Stimulated activated naive CD8-positive, alpha-beta T cell treated with anti-CD3 and anti-CD28 coated beads, Interleukin-15, amount 100 ng/mL, for 72 hours (primary cell): ENCODE results near the gene ZNF614.
A peak's percentile ranks its signal among the peaks of the same experiment; 100 is the strongest.
"Not testable (repeated sequence)": the region's sequence is repeated elsewhere in the genome, so short reads cannot be mapped to it uniquely, and the experiment has no call there.

Experiments
- ATAC-seq: fragments of 150-1000 bp; cut with Tn5 transposase; 2 replicates; pipeline ENCODE4 v1.10.0; 2021; ENCODE audit warnings: mild to moderate bottlenecking, moderate library complexity
- DNase-seq, 2 donors: peaks; one replicate each; pipeline ENCODE4 v3.0.0; 2021 to 2022
- H3K27ac Mint-ChIP-seq, 2 donors: one replicate each; pipeline ENCODE4 v1.8.0; 2022; ENCODE audit warnings: mild to moderate bottlenecking in 2 of 2, mixed read lengths in 2 of 2, moderate library complexity in 2 of 2
- H3K27me3 Mint-ChIP-seq: one replicate; pipeline ENCODE4 v1.8.0; 2022; ENCODE audit warnings: mixed read lengths
- H3K4me1 Mint-ChIP-seq: one replicate; pipeline ENCODE4 v1.8.0; 2022; ENCODE audit warnings: mild to moderate bottlenecking, mixed read lengths
- H3K4me3 Mint-ChIP-seq, 2 donors: one replicate each; pipeline ENCODE4 v1.8.0; 2022; ENCODE audit warnings: mild to moderate bottlenecking in 2 of 2, mixed read lengths in 2 of 2, moderate library complexity in 1 of 2
- H3K9me3 Mint-ChIP-seq, 2 donors: one replicate each; pipeline ENCODE4 v1.8.0; 2022; ENCODE audit warnings: mixed read lengths in 2 of 2

Gene ZNF614

DNA sequence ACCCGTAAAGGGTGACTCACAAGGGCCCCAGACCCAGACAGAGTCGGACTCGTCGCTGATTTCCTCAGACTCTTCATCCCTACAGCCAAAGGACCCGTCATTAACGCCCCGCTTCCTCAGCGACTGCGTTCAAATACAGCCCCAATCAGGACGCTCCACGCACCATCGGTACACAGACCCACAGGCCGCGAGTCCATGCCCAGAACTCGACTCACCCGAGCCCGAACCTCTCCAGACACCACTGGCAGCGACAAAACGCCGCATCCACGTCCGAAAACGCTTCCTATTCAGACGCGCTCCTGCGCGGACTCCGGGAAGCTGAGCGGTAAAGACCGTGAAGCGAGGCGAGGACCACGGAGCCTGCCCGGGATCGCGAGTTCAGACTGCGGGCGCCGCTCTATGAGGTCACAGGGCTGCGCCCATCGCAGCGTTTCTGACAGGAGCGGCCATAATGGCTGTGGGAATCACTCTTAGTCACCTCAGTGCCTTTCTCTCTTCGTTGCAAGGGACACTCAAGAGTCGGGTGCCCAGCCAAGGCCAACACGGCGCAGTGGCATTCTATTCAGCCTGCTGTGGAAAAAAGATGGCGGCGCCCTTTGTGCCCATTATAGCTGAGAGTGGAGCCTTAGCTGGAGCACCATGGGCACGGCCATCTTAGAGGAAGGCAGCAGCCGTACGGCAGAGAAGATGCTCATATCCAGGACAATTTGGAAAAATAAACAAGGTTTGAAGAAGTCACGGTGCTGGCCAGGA lies at the start of gene ZNF614:
Gene ZNF614 (minus strand): TSS at position 353 of the 753 bp plus-strand sequence. CDS start 2,634 bp downstream, outside the sequence.
- Mint-ChIP-seq H3K9me3 (peaks cover 31 to 53% of the 10 kb centered on the region in 2 donors), H3K4me3 (peak within 1 kb of the TSS; percentile 88 to 93), H3K27me3 (no peaks in the 10 kb centered on the region), H3K27ac (peak within 1 kb of the TSS; percentile 97 to 98), H3K4me1 (peaks cover 24% of the 10 kb centered on the region)
- ATAC-seq (peak; percentile 96), DNase-seq (peak; percentile 85 to 87)

DNA sequence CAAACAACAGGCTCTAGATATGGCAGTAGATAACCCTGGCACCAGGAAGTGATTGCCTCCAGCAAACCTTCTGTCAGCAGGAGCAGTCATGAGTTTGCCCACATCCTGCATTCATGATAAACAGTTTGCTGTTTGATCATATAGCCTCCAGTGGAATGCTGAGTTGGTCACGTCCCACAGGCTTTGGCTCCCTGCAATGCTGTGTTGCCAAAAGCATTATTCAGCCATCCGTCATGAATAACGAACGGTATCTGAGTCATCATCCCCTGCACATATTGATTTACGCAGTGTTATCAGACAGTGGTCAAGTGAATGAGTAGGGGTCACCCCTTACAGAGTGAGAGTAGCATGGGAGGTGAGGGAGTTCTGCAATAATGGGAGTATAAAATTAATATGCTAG lies 42.3 kb upstream of the ZNF614 start:
- H3K27ac Mint-ChIP-seq: no peak overlapping the region
- no peaks in the 10 kb centered on the region for H3K27me3 Mint-ChIP-seq
- no peaks in the 10 kb centered on the region for H3K4me1 Mint-ChIP-seq
- no peak overlapping the region for H3K4me3 Mint-ChIP-seq
- ATAC-seq: no peak
- no peak for DNase-seq
- H3K9me3 Mint-ChIP-seq: peaks cover 60 to 68% of the 10 kb centered on the region in 2 donors

- H3K27ac Mint-ChIP-seq: no peak overlapping the region
- no peaks in the 10 kb centered on the region for H3K4me1 Mint-ChIP-seq
- H3K9me3 Mint-ChIP-seq: peaks cover 60 to 67% of the 10 kb centered on the region in 2 donors
- no peaks in the 10 kb centered on the region for H3K27me3 Mint-ChIP-seq
- ATAC-seq (no peak), DNase-seq (no peak)
- no peak overlapping the region for H3K4me3 Mint-ChIP-seq
Observed at GRCh38 chr19:52069653-52070052, 41.5 kb upstream of the ZNF614 start.

- no peak for ATAC-seq
- no peak overlapping the region for H3K4me3 Mint-ChIP-seq
- no peaks in the 10 kb centered on the region for H3K4me1 Mint-ChIP-seq
- H3K27me3 Mint-ChIP-seq: no peaks in the 10 kb centered on the region
- peaks cover 58 to 64% of the 10 kb centered on the region in 2 donors for H3K9me3 Mint-ChIP-seq
- H3K27ac Mint-ChIP-seq: no peak overlapping the region
- no peak for DNase-seq
Observed at GRCh38 chr19:52066258-52066863, 38.2 kb upstream of the ZNF614 start.

- H3K9me3 Mint-ChIP-seq: peaks cover 58 to 64% of the 10 kb centered on the region in 2 donors
- ATAC-seq (no peak), DNase-seq (no peak)
- H3K27me3 Mint-ChIP-seq: no peaks in the 10 kb centered on the region
- H3K27ac Mint-ChIP-seq: no peak overlapping the region
- H3K4me1 Mint-ChIP-seq: no peaks in the 10 kb centered on the region
- no peak overlapping the region for H3K4me3 Mint-ChIP-seq
Observed at GRCh38 chr19:52065399-52065798, 37.2 kb upstream of the ZNF614 start.

GRCh38 chr19:52056480-52056879 lies 28.3 kb upstream of the ZNF614 start:
- H3K9me3 Mint-ChIP-seq: peaks cover 48 to 74% of the 10 kb centered on the region in 2 donors
- H3K27me3 Mint-ChIP-seq, H3K4me1 Mint-ChIP-seq, H3K27ac Mint-ChIP-seq, H3K4me3 Mint-ChIP-seq, DNase-seq, ATAC-seq: not testable (repeated sequence)

DNA sequence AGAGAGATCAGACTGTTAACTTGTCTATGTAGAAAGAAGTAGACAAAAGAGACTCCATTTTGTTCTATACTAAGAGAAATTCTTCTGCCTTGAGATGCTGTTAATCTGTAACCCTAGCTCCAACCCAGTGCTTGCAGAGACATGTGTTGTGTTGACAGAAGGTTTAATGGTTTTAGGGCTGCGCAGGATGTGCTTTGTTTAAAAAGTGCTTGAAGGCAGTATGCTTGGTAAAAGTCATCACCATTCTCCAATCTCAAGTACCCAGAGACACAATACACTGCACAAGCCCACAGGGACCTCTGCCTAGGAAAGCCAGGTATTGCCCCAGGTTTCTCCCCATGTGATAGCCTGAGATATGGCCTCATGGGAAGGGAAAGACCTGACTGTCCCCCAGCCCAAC lies 23.6 kb upstream of the ZNF614 start:
- Mint-ChIP-seq H3K9me3 (peaks cover 43 to 60% of the 10 kb centered on the region in 2 donors), H3K4me1 (peaks cover 27% of the 10 kb centered on the region)
- H3K27me3 Mint-ChIP-seq, H3K4me3 Mint-ChIP-seq, H3K27ac Mint-ChIP-seq, ATAC-seq, DNase-seq: not testable (repeated sequence)

DNA sequence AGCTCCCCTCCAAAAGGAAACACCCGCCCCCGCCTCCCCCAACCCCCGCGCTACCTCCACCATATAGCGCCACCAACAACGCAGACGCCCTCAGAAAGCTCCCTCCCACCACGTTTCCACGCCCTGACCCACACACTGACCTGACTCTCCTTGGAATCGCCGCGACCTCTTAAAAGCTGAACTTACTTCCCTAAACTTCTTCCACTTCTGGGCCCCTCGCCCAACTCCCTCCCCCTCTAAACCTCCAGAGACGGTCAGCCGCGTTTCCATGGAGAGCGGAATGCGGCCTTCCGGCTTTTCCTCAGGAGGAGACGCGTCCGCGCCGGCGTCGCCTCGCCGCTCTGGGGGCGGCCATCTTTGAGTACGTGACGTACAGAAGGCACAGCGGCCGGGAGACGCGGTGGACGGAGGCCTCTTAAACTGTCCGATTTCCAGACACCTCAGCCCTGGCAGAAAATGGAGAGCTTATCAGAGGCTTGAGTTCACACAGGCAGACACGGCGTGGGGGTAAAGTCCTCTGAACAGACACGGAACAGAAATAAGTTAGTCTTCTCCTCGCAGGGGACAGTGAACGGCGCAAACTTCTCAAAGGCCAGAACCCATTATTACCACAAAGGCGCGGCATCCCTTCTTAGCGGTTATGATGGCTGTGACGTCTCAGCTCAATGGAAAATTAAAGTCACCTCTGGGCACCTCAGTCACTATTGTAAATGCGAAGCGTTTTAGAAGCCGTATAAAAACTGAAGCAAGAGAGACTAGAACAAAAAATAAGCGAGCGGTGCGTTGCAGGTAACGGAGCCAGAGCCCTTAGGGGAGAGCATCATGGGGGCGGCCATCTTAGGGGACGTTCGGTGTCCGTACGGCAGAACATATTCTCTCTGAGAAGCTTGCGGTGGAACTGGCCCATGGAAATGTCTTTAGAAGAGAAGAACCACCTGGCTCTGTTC lies 20.6 kb upstream of the ZNF614 start, which contains the start of gene ZNF432:
Gene ZNF432 (minus strand): TSS at position 284 of the 947 bp plus-strand sequence. CDS start 1,970 bp downstream, outside the sequence.
- Mint-ChIP-seq H3K27me3 (no peaks in the 10 kb centered on the region), H3K4me1 (peaks cover 27% of the 10 kb centered on the region)

GRCh38 chr19:52039169-52039568 lies 11.0 kb upstream of the ZNF614 start:
- peaks cover 55 to 65% of the 10 kb centered on the region in 2 donors for H3K9me3 Mint-ChIP-seq
- no peaks in the 10 kb centered on the region for H3K4me1 Mint-ChIP-seq
- no peak overlapping the region for H3K27ac Mint-ChIP-seq
- DNase-seq (no peak), ATAC-seq (no peak)
- no peak overlapping the region for H3K4me3 Mint-ChIP-seq
- no peaks in the 10 kb centered on the region for H3K27me3 Mint-ChIP-seq

More for the DNA sequence above, 20.6 kb upstream of the ZNF614 start, which contains the start of gene ZNF432:
- Mint-ChIP-seq H3K9me3 (peaks cover 32 to 42% of the 10 kb centered on the region in 2 donors), H3K4me3 (peak within 1 kb of the TSS; percentile 91 to 100), H3K27ac (peak within 1 kb of the TSS; percentile 100)
- DNase-seq (peak; percentile 80 to 86), ATAC-seq (peak; percentile 94)

DNA sequence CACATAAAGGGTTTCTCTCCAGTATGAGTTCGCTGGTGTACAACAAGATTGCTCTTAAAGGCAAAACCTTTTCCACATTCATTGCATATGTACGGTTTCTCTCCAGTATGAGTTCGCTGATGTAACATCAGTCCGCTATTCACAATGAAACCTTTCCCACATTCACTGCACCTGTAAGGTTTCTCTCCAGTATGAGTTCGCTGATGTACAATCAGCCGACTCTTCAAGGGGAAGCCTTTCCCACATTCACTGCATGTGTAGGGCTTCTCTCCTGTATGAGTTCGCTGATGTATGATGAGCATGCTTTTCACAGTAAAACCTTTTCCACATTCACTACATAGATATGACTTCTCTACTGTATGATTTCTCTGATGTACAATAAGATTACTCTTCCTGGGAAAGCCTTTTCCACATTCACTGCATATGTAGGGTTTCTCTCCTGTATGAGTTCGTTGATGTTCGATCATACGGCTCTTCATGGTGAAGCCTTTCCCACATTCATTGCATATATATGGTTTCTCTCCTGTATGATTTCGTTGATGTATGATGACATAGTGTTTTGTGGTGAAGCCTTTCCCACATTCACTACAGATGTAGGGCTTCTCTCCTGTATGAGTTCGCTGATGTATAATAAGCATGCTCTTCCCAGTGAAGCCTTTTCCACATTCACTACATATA lies 6.0 kb upstream of the ZNF614 start:
- Mint-ChIP-seq H3K4me3 (no peak overlapping the region), H3K27me3 (no peaks in the 10 kb centered on the region), H3K27ac (peak overlapping the region in 1 of 2 donors; percentile 13), H3K9me3 (peaks cover 53 to 62% of the 10 kb centered on the region in 2 donors), H3K4me1 (no peaks in the 10 kb centered on the region)
- DNase-seq (no peak), ATAC-seq (no peak)

DNA sequence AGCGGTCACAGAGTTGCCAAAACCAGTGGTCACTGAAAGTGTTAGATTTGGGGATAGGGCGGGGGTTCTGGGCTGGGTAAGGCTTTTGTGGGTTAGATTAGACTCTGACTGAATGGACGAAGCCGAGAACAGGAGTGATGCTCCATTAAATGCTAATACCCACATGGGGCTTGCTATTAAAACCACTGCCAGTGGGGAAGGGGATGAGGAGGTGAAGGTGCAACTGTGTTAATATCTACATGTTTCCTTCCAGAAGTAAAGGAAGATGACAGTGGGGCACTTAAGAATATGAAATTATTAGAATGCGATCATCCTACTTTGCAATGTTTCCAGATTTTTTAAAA lies 573 bp upstream of the ZNF614 start:
- DNase-seq (no peak), ATAC-seq (peak; percentile 55)
- Mint-ChIP-seq H3K27ac (peak overlapping the region; percentile 97 to 98), H3K4me1 (peaks cover 24% of the 10 kb centered on the region), H3K4me3 (peak overlapping the region; percentile 88 to 93), H3K9me3 (peaks cover 31 to 54% of the 10 kb centered on the region in 2 donors), H3K27me3 (no peaks in the 10 kb centered on the region)

GRCh38 chr19:52026255-52026990 lies 1.8 kb downstream of the ZNF614 start:
- DNase-seq, ATAC-seq, H3K4me3 Mint-ChIP-seq, H3K27ac Mint-ChIP-seq, H3K27me3 Mint-ChIP-seq: not testable (repeated sequence)
- peaks cover 24% of the 10 kb centered on the region for H3K4me1 Mint-ChIP-seq
- peaks cover 34 to 61% of the 10 kb centered on the region in 2 donors for H3K9me3 Mint-ChIP-seq

- H3K4me3 Mint-ChIP-seq, ATAC-seq, DNase-seq, H3K27me3 Mint-ChIP-seq, H3K27ac Mint-ChIP-seq: not testable (repeated sequence)
- peaks cover 45 to 72% of the 10 kb centered on the region in 2 donors for H3K9me3 Mint-ChIP-seq
- peaks cover 24% of the 10 kb centered on the region for H3K4me1 Mint-ChIP-seq
Observed at GRCh38 chr19:52024478-52024877, 3.7 kb downstream of the ZNF614 start.

DNA sequence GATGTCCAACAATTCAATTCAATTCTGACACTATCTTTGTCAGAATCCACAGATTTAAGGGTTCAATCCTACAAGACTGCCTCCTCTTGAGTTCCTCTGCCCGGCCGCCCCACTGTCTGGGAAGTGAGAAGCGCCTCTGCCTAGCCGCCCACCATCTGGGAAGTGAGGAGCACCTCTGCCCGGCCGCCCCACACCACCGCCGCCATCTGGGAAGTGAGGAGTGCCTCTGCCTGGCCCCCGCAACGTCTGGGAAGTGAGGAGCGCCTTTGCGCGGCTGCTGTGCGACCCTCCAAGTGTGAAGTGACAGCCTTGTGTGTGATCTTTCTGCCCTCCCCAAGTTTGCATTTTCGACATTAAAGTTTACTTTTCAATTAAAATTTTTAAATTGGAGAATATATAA lies 6.0 kb downstream of the ZNF614 start:
- H3K4me1 Mint-ChIP-seq: peaks cover 9% of the 10 kb centered on the region
- H3K4me3 Mint-ChIP-seq: no peak overlapping the region
- H3K27me3 Mint-ChIP-seq: no peaks in the 10 kb centered on the region
- no peak overlapping the region for H3K27ac Mint-ChIP-seq
- DNase-seq (no peak), ATAC-seq (no peak)
- peaks cover 51 to 73% of the 10 kb centered on the region in 2 donors for H3K9me3 Mint-ChIP-seq
